ENCODE results near the gene FMNL2.

DNA sequence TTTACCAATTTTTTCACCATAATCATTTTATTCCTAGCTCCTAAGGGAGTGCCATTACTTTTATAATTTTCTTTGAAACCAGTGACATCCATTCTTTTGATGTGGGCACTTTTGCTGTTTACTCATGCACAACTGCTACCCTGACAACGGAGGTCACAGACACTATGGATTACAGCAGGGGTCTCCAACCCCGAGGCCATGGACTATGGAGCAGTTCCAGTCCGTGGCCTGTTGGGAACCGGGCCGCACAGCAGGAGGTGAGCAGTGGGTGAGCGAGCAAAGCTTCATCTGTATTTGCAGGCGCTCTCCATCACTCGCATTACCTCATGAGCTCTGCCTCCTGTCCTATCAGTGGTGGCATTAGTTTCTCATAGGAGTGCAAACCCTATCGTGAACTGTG is 347.7 kb downstream of the FMNL2 start:
- TF ChIP-seq POLR2AphosphoS5 (IDR thresholded peaks at IDR 0.05; ENCODE audit: low read depth, low read length) (no peak), TAF1 (IDR thresholded peaks at IDR 0.05; ENCODE audit: borderline replicate concordance, low read depth, low read length) (no peak)
